GM18858 (cell line): ENCODE data around the gene FAF1.

Experiments used
- ATAC-seq: cut with Tn5 transposase; IDR thresholded peaks from one replicate; pipeline ENCODE4 v1.9.1; 2021; ENCODE audit not compliant: unreplicated experiment

The FAF1 gene

DNA sequence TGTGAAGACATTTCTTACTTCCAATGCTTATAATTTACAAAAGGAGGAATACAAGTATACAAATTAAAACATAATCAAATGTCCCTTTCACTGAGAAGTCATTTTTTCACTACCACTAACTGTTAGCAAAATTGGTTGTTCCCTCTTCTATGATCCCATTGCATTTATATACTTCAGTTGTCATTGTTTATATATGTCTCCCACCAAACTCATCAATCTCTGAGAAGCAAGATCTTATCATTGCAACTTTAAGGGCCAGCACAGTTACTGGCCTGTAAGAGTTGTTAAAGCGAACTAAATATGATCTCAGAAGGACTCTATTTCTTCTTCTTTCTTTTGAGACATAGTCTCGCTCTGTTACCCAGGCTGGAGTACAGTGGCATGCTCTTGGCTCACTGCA, 313.5 kb downstream of the FAF1 start:
- ATAC-seq, result no peak

DNA sequence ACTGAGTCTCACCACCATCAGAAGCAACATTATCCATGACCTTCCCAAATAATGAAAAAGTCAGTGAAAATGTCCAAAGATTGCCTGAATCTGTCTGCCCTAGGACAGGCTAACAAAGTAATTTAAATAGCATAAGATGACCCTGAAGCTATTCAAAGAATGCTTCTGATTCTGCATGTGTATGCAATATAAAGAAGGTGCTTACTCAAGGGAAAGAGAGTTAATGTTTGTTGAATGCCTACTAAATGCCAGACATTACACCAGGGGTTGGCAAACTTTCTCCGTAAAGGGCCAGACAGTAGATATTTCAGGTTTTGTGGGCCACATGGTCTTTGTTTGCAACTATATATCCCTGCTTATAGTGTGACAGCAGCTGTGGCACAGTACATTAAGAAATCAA, 314.9 kb downstream of the FAF1 start:
- ATAC-seq, result no peak

GRCh38 chr1:50644447-50645105, 315.5 kb downstream of the FAF1 start:
- ATAC-seq, result no peak

GRCh38 chr1:50637460-50637859, 322.6 kb downstream of the FAF1 start:
- ATAC-seq, result no peak

GRCh38 chr1:50634251-50634650, 325.8 kb downstream of the FAF1 start:
- no peak for ATAC-seq

DNA sequence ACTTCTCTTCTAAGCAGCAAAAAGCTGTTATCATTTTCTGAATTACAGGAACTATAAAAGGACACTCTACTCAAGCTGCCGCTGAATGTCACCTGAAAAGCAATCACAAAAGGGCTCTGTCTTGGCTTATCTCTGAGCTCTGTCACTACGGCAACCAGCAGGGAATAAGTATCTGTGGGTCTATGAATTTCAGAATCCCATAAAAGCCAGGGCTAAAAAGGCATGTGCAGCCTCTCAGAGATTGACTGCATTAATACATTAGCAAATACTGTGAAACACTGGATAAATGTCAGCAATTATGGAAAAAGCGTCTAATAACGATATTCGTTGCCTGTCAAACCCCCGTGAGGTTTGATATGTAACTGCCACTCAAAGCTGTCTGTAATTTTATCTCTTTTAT, 326.6 kb downstream of the FAF1 start:
- no peak for ATAC-seq

GRCh38 chr1:50631161-50631560, 328.9 kb downstream of the FAF1 start:
- ATAC-seq, result no peak

DNA sequence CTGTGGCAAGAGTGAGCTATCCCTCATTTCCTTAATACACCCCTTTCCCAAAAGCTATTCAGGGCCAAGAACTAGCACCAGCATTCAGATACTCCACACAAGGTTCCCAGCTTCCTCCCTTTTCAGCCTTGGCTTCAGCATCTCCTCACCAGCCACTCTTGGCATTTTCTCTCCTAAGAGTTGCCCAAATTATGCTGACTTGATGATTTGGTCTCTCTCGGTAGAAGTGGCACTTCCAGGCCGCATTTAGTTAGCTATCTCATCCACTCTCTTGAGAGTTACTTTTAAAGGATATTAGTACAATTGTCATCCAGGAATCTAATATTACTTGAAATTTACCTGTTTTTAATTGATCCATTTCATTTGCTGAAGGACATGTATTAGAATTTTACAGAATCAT, 337.8 kb downstream of the FAF1 start:
- ATAC-seq, result no peak

- no peak for ATAC-seq
Observed at GRCh38 chr1:50620680-50621329, 339.3 kb downstream of the FAF1 start.

- no peak for ATAC-seq
Observed at GRCh38 chr1:50615036-50615750, 344.9 kb downstream of the FAF1 start.

GRCh38 chr1:50611675-50612074, 348.4 kb downstream of the FAF1 start:
- ATAC-seq, result no peak

- peak; percentile 63 for ATAC-seq
Observed at GRCh38 chr1:50610563-50610962, 349.5 kb downstream of the FAF1 start.

DNA sequence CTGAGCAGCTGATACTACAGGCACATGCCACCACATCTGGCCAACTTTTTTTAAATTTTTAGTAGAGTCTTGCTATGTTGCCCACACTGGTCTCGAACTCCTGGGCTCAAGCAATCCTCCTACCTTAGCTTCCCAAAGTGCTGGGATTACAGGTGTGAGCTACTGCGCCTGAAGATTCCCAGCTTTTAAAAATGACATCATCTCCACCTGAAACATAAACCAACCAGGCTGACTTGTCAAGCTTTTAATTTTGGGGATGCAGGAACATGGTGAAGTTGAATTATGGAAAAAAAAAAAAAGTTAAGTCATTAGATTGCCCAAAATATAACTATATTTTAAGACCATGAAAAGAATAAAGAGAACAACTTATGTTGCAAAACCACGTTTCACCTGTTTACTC, 350.6 kb downstream of the FAF1 start:
- no peak for ATAC-seq

GRCh38 chr1:50605186-50605875, 354.7 kb downstream of the FAF1 start:
- ATAC-seq, result no peak

GRCh38 chr1:50604580-50604979, 355.5 kb downstream of the FAF1 start:
- ATAC-seq, result no peak

DNA sequence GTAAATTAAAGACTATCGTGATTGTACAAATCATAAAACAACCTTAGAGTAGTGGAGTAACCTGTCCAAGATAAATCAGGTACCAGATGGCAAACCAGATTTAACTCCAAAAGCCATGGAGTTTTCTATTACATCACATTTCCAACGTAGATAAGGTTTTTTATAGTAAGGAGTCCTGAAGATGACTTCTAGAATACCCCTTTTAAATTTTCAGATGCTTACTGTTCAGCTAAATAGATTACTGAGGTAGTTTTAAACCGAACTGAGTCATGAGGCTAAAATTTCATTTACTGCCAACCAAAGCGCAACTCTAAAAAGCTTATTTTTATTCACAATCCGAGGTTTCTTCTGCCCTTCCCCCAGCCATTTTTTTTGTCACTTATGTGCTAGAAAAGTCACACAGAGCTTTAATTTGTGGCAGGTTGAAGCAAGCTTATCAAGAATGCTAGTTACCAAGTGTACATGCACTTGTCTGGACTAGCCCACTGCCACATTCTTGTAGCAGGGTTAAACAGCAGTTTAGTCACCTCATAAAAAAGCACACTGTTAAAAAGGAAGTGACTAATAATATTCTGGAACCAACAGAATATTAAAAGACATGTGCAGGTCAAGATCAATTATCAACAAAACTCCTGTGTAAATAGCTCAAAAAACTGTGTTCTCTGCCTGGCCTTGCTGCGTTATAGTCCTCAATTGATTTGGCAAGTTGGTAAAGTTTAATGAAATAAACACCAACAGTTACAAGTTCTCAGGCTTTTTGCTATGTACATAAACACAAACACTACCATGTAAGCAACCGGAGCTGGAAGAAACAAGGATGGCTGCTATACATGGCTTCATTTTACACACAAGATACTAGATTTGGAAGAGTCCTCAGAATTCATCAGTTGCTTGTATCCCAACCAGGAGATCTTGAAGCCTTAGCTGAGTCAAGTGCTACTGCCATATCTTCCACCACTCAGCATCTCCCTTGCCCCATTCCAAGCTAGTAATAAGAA, 356.5 kb downstream of the FAF1 start:
- ATAC-seq, result no peak

GRCh38 chr1:50599546-50599945, 360.5 kb downstream of the FAF1 start:
- no peak for ATAC-seq

DNA sequence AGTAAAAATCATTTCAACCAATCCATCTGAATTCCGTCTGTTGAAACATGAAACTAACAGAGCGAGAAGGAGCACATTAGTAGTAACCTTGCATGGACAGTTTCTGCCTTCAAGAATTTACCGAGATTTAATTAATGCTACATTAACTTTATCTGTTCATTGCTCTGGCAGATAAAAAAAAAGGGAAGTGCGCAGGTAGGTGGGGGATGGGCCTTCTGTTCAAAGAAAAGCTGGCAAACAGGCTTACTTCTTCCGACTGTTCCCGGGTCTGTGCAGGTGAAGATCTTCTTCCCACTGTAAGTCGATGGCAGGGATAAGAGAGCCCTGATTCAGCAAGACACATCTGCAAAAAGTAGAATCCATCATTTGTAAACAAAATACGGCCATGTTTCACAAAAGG, 364.2 kb downstream of the FAF1 start:
- no peak for ATAC-seq

DNA sequence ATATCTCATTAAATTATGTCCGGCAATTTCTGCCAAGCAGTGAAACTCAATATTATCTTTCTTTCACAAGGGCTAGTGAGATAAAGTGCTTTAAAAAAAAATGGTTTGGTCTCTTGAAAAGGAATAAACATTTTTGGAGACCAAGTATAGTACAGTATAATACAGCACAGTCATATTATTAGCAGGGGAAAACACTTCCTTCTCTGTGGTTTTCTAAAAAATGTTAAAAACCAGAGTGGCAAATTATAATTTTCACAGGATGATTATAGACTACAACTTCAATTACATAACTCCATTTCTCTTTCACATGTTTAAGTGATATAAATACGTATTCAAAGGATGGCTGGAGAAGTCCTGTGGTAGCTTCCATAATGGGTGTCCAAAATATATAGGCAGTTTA, 366.6 kb downstream of the FAF1 start:
- no peak for ATAC-seq

- ATAC-seq, result no peak
Observed at GRCh38 chr1:50591598-50591997, 368.5 kb downstream of the FAF1 start.

DNA sequence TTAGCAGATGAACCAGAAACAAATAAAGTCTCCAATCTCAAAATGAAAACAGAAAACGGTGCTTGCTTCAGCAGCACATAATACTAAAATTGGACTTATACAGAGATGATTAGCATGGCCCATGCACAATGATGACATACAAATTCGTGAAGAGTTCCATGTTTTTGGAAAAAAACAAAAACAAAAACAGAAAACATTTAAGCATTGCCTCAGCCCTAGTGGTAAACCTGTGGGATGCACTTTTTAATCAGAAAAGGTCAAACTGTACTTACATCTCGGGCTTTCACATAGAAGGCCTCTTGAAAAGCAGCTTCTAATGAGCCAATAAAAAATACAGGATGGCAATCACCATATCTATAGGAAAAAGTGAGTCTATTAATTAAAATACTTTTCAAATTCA, 377.7 kb downstream of the FAF1 start:
- no peak for ATAC-seq
